SK-N-SH treated with all-trans-retinoic acid at 6 μM for 48 hours (cell line): ENCODE measurements around the gene RAD51B.

Source experiments
- ATAC-seq: fragments of 200-7000 bp; cut with Tn5 transposase; 3 replicates; pipeline ENCODE4 v1.9.1; 2020; ENCODE audit warnings: mild to moderate bottlenecking, moderate library complexity
- ARNTL ChIP-seq: fragments of 450-650 bp; formaldehyde crosslinking; IDR thresholded peaks from 2 replicates; pipeline ENCODE4 v1.5.0; 2020; ENCODE audit warnings: low read depth, mild to moderate bottlenecking, moderate library complexity, borderline replicate concordance
- BACH2 ChIP-seq: fragments of 250-450 bp; sonication (Bioruptor Pico); IDR thresholded peaks from 2 replicates; pipeline ENCODE4 v1.9.0; 2021; ENCODE audit warnings: mild to moderate bottlenecking, borderline replicate concordance
- CREB5 ChIP-seq: fragments of 250-450 bp; sonication (Bioruptor Pico); IDR thresholded peaks from 2 replicates; pipeline ENCODE4 v1.5.1; 2020; ENCODE audit warnings: low read depth, mild to moderate bottlenecking, moderate library complexity
- CSDC2 ChIP-seq: fragments of 250-450 bp; sonication (Bioruptor Pico); IDR thresholded peaks from 2 replicates; pipeline ENCODE4 v1.5.0; 2020; ENCODE audit warnings: mild to moderate bottlenecking, moderate library complexity
- CSRNP3 ChIP-seq: fragments of 250-450 bp; sonication (Bioruptor Pico); IDR thresholded peaks from 2 replicates; pipeline ENCODE4 v1.5.1; 2021; ENCODE audit warnings: mild to moderate bottlenecking, moderate library complexity
- ESRRG ChIP-seq: fragments of 250-450 bp; sonication (Bioruptor Pico); IDR thresholded peaks from 2 replicates; pipeline ENCODE4 v1.6.1; 2021; ENCODE audit warnings: mild to moderate bottlenecking
- GLIS3 ChIP-seq: fragments of 250-450 bp; sonication (Bioruptor Pico); IDR thresholded peaks from 2 replicates; pipeline ENCODE4 v1.5.0; 2020; ENCODE audit warnings: mild to moderate bottlenecking, moderate library complexity
- OSR1 ChIP-seq: fragments of 250-450 bp; sonication (Bioruptor Pico); IDR thresholded peaks from 2 replicates; pipeline ENCODE4 v1.8.0; 2022; ENCODE audit warnings: moderate library complexity, mild to moderate bottlenecking, inconsistent platforms
- PATZ1 ChIP-seq: fragments of 250-450 bp; sonication (Bioruptor Pico); IDR thresholded peaks from 2 replicates; pipeline ENCODE4 v1.8.0; 2020; ENCODE audit warnings: mild to moderate bottlenecking, moderate library complexity, borderline replicate concordance
- POU6F1 ChIP-seq: fragments of 250-450 bp; sonication (Bioruptor Pico); IDR thresholded peaks from 2 replicates; pipeline ENCODE4 v1.8.0; 2021; ENCODE audit warnings: low read depth, mild to moderate bottlenecking, moderate library complexity, borderline replicate concordance
- RARB ChIP-seq: fragments of 250-450 bp; sonication (Bioruptor Pico); IDR thresholded peaks from 2 replicates; pipeline ENCODE4 v1.8.0; 2021; ENCODE audit warnings: mild to moderate bottlenecking, moderate library complexity
- SNAI2 ChIP-seq: fragments of 250-450 bp; sonication (Bioruptor Pico); IDR thresholded peaks from 2 replicates; pipeline ENCODE4 v1.5.0; 2020; ENCODE audit warnings: mild to moderate bottlenecking, moderate library complexity
- TCF4 ChIP-seq: fragments of 250-450 bp; sonication (Bioruptor Pico); IDR thresholded peaks from 2 replicates; pipeline ENCODE4 v1.8.0; 2021; ENCODE audit warnings: mild to moderate bottlenecking, moderate library complexity, borderline replicate concordance
- TSHZ2 ChIP-seq: fragments of 250-450 bp; sonication (Bioruptor Pico); IDR thresholded peaks from 2 replicates; pipeline ENCODE4 v1.5.0; 2020; ENCODE audit warnings: mild to moderate bottlenecking, moderate library complexity
- ZC3H10 ChIP-seq: fragments of 250-450 bp; sonication (Bioruptor Pico); IDR thresholded peaks from 2 replicates; pipeline ENCODE4 v1.5.1; 2021; ENCODE audit warnings: mild to moderate bottlenecking, moderate library complexity
- ZFP3 ChIP-seq: fragments of 250-450 bp; sonication (Bioruptor Pico); IDR thresholded peaks from 2 replicates; pipeline ENCODE4 v1.5.0; 2020; ENCODE audit warnings: mild to moderate bottlenecking, moderate library complexity
- ZFP30 ChIP-seq: fragments of 450-650 bp; formaldehyde crosslinking; IDR thresholded peaks from 2 replicates; pipeline ENCODE4 v1.5.0; 2022; ENCODE audit warnings: mild to moderate bottlenecking, moderate library complexity
- ZNF565 ChIP-seq: fragments of 450-650 bp; formaldehyde crosslinking; conservative IDR thresholded peaks from 2 replicates; pipeline ENCODE4 v1.5.0; 2020; ENCODE audit warnings: low read depth, mild to moderate bottlenecking, moderate library complexity
- ZNF70 ChIP-seq: fragments of 450-650 bp; formaldehyde crosslinking; IDR thresholded peaks from 2 replicates; pipeline ENCODE4 v1.5.0; 2020; ENCODE audit warnings: mild to moderate bottlenecking, moderate library complexity
- ZNF8 ChIP-seq: fragments of 450-650 bp; formaldehyde crosslinking; IDR thresholded peaks from 2 replicates; pipeline ENCODE4 v1.5.0; 2020; ENCODE audit warnings: mild to moderate bottlenecking, moderate library complexity

The RAD51B gene

GRCh38 chr14:68291820-68292219 is 472.2 kb downstream of the RAD51B start:
- TF ChIP-seq OSR1 (CRISPR knock-in tag), result no peak
- no peak for TF ChIP-seq CSDC2
- no peak for TF ChIP-seq ARNTL (CRISPR knock-in tag)
- TF ChIP-seq RARB (CRISPR knock-in tag), result no peak
- no peak for TF ChIP-seq ZNF8
- TF ChIP-seq TSHZ2 (CRISPR knock-in tag), result no peak
- TF ChIP-seq ESRRG, result no peak
- TF ChIP-seq GLIS3 (CRISPR knock-in tag), result no peak
- TF ChIP-seq ZNF70 (CRISPR knock-in tag), result no peak
- no peak for TF ChIP-seq PATZ1 (CRISPR knock-in tag)
- TF ChIP-seq CSRNP3, result no peak
- TF ChIP-seq ZC3H10 (CRISPR knock-in tag), result no peak
- TF ChIP-seq BACH2, result no peak
- no peak for TF ChIP-seq SNAI2
- no peak for TF ChIP-seq CREB5
- no peak for TF ChIP-seq ZFP30 (CRISPR knock-in tag)
- TF ChIP-seq TCF4, result no peak
- TF ChIP-seq ZNF565 (CRISPR knock-in tag), result no peak
- TF ChIP-seq POU6F1 (CRISPR knock-in tag), result no peak
- TF ChIP-seq ZFP3, result no peak
- peak; percentile 79 for ATAC-seq

- ATAC-seq, result peak; percentile 51
- peak; percentile 54; the same call in 1 of the 2 replicates for TF ChIP-seq TCF4
- TF ChIP-seq RARB (CRISPR knock-in tag), result no peak
- no peak for TF ChIP-seq POU6F1 (CRISPR knock-in tag)
- TF ChIP-seq CSRNP3, result no peak
These were observed 473.0 kb downstream of the RAD51B start for GRCh38 chr14:68292441-68293215.
